ENCODE data around the gene ZNF784.

The ZNF784 gene

GRCh38 chr19:55641426-55642152, 17.2 kb upstream of the ZNF784 start:
- DNase-seq (ENCODE audit: low spot score) = no peak
- H3K27ac ChIP-seq = peak overlapping the region; percentile 96
- TF ChIP-seq, protein P1, sequence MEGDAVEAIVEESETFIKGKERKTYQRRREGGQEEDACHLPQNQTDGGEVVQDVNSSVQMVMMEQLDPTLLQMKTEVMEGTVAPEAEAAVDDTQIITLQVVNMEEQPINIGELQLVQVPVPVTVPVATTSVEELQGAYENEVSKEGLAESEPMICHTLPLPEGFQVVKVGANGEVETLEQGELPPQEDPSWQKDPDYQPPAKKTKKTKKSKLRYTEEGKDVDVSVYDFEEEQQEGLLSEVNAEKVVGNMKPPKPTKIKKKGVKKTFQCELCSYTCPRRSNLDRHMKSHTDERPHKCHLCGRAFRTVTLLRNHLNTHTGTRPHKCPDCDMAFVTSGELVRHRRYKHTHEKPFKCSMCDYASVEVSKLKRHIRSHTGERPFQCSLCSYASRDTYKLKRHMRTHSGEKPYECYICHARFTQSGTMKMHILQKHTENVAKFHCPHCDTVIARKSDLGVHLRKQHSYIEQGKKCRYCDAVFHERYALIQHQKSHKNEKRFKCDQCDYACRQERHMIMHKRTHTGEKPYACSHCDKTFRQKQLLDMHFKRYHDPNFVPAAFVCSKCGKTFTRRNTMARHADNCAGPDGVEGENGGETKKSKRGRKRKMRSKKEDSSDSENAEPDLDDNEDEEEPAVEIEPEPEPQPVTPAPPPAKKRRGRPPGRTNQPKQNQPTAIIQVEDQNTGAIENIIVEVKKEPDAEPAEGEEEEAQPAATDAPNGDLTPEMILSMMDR (conservative IDR thresholded peaks at IDR 0.05; ENCODE audit: low read depth) = no peak
- POLR2A ChIA-PET (ENCODE audit: low non-redundant PET) = interaction anchor here (0.6 kb wide), 1 partner anchor 174 kb away, joined by 3 read pairs; no protein-coding TSS in a partner anchor
- CTCF ChIA-PET = no interaction called here

DNA sequence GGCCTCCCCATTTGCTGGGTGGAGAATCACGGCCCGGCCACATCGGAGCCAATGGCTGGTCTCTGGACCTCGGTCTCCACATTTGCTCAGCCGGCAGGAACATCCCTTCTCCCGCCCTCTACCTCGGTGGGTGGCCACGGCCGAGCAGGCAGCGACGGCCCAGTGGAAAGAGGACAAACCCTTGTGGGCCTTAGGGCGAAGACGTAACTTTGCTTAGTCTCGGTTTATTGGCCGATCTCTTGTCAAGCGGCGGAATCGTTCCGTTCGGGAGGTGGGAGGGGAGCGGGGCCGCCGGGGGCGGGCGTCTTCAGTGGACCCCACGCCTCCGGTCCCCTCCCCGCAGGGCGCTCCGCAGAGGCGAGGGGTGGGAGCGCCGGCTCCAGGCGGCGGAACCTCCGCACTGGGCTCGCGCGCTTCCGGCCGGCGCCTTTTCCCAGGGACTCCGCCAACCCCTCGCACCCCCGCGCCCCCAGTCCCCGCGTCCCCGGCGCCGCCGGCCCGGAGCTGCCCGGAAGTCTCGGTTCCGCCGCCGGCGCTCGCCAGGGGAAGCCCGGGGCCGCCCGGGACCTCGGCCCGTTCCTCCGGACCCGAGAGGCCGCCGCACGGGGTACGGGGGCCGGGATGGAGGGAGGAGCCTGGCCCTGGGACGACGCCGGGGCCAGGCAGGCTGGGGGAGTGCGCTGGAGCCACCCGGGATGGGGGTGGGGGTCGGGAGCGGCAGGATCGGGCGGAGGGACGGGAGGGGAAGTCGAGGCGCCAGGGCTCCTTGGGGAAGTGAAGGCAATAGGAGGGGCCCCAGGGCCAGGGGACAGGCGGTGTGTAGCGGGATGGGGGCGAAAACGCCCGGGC, 16.4 kb upstream of the ZNF784 start, which contains the start of gene ZNF580:
Gene ZNF580 (plus strand): TSS at position 426 of the 849 bp plus-strand sequence. CDS start 1,507 bp downstream, outside the sequence.
- POLR2A ChIA-PET (ENCODE audit: low non-redundant PET) = interaction anchor here (0.6 kb wide), 1 partner anchor 173 kb away, joined by 3 read pairs; no protein-coding TSS in a partner anchor
- CTCF ChIA-PET = interaction anchor here (0.5 to 1.4 kb wide), 2 partner anchors 32 to 128 kb away, joined by 3 to 4 read pairs; no protein-coding TSS in a partner anchor
- TF ChIP-seq, protein P1 (conservative IDR thresholded peaks at IDR 0.05; ENCODE audit: low read depth) = no peak
- H3K27ac ChIP-seq = peak within 1 kb of the TSS; percentile 96
- peak; percentile 54 for DNase-seq (ENCODE audit: low spot score)

DNA sequence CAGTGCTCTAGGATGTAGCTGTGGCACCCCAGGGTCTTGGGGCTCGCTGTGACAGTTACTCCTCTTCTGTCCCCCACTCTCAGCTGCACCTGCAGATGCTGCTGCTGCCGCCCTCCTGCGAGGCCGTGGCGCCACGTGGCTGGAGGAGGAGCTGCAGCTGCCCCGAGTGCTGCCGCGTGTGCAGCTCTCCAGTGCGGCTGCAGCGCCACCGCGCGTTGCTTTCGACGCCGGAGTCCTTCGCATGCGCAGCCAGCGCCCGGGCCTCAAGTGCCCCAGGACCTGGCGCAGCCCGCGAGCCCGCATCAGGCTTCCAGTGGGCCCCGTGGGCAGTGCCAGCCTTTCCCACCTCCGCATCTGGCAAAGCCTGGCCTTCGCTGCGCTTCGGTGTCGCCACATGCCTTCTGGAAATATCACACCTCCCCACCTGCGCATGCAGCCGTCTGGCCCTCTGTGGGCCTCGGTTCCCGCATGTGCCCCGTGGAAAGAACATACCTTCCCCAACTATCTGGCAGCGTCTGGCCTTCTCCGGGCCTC, 15.7 kb upstream of the ZNF784 start:
- POLR2A ChIA-PET (ENCODE audit: low non-redundant PET) = no interaction called here
- H3K27ac ChIP-seq = peak overlapping the region; percentile 96
- CTCF ChIA-PET = interaction anchor here (0.5 to 1.4 kb wide), 3 partner anchors 14 to 127 kb away, joined by 3 to 4 read pairs (median 4); no protein-coding TSS in a partner anchor
- DNase-seq (ENCODE audit: low spot score) = no peak
- TF ChIP-seq, protein P1 (conservative IDR thresholded peaks at IDR 0.05; ENCODE audit: low read depth) = peak; percentile 74

DNA sequence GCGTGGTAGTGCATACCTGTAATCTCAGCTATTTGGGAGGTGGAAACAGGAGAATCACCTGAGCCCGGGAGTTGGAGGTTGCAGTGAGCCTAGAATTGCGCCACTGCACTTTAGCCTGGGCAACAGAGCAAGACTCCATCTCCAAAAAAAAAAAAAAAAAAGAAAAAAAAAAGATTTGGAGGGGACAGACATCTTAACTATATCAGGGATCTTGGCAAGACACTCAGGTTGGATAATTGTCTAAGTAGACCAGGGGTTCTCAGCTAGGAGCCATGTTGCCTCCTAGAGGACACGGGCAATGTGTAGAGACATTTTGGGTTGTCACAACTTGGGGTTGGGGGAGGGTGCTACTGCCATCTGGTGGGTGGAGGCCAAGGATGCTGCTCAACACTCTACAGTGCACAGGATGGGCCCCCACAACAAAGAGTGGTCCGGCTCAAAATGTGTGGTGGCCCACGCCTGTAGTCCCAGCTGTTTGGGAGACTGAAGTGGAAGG, 14.5 kb upstream of the ZNF784 start:
- no peak for DNase-seq (ENCODE audit: low spot score)
- TF ChIP-seq, protein P1 (conservative IDR thresholded peaks at IDR 0.05; ENCODE audit: low read depth) = peak; percentile 63
- peak overlapping the region; percentile 96 for H3K27ac ChIP-seq
- ChIA-PET CTCF (interaction anchor here (0.5 to 0.7 kb wide), 2 partner anchors 14 to 495 kb away, joined by 3 to 4 read pairs; partner anchors contain the start of gene ZNF784), POLR2A (ENCODE audit: low non-redundant PET) (interaction anchor here (0.7 kb wide), 1 partner anchor 33 kb away, joined by 10 read pairs; no protein-coding TSS in a partner anchor)

GRCh38 chr19:55637534-55637933, 13.2 kb upstream of the ZNF784 start:
- peak overlapping the region; percentile 45 for H3K27ac ChIP-seq
- DNase-seq (ENCODE audit: low spot score) = no peak
- ChIA-PET POLR2A (ENCODE audit: low non-redundant PET) (interaction anchor here (1.0 kb wide), 1 partner anchor 17 kb away, joined by 3 read pairs; no protein-coding TSS in a partner anchor), CTCF (interaction anchor here (0.7 to 1.7 kb wide), 2 partner anchors 15 to 85 kb away, joined by 3 read pairs; no protein-coding TSS in a partner anchor)
- TF ChIP-seq, protein P1 (conservative IDR thresholded peaks at IDR 0.05; ENCODE audit: low read depth) = no peak
